VCaP (cell line): ENCODE measurements around the gene FBXO22.
"Not testable (repeated sequence)": the region's sequence is repeated elsewhere in the genome, so short reads cannot be mapped to it uniquely, and the experiment has no call there.

Experiments used
- H3K27ac ChIP-seq: fragments of 450-650 bp; 2 replicates; pipeline ENCODE4 v1.5.1; 2017
- TF ChIP-seq, protein P1 (sequence below): fragments of 450-650 bp; conservative IDR thresholded peaks from 2 replicates; pipeline ENCODE4 v1.5.1; 2017; ENCODE audit warnings: mild to moderate bottlenecking, moderate library complexity

The FBXO22 gene

GRCh38 chr15:75867449-75867848 lies 36.2 kb upstream of the FBXO22 start:
- H3K27ac ChIP-seq = no peak overlapping the region
- TF ChIP-seq, protein P1, sequence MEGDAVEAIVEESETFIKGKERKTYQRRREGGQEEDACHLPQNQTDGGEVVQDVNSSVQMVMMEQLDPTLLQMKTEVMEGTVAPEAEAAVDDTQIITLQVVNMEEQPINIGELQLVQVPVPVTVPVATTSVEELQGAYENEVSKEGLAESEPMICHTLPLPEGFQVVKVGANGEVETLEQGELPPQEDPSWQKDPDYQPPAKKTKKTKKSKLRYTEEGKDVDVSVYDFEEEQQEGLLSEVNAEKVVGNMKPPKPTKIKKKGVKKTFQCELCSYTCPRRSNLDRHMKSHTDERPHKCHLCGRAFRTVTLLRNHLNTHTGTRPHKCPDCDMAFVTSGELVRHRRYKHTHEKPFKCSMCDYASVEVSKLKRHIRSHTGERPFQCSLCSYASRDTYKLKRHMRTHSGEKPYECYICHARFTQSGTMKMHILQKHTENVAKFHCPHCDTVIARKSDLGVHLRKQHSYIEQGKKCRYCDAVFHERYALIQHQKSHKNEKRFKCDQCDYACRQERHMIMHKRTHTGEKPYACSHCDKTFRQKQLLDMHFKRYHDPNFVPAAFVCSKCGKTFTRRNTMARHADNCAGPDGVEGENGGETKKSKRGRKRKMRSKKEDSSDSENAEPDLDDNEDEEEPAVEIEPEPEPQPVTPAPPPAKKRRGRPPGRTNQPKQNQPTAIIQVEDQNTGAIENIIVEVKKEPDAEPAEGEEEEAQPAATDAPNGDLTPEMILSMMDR = no peak

DNA sequence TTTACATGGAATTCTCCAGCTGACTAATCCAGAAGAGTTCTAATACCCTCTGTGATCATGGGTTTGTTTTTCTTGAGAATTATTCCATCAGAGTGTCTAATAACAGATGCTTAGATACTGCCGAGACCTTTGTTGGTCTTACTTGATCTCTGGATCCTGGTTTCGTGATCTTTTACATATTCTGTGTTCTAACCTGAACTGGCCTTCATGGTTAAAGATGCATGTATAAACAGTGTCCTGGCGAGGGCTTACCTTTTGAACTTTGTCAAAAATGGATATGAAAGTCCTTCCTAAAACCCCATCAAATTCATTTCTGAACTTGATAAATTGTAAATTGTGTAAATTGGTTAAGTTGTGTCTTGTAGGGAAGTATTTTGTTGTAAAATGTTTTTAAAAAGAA lies 35.7 kb upstream of the FBXO22 start:
- TF ChIP-seq, protein P1 = no peak
- no peak overlapping the region for H3K27ac ChIP-seq

GRCh38 chr15:75869446-75869845 lies 34.2 kb upstream of the FBXO22 start:
- TF ChIP-seq, protein P1 = no peak

GRCh38 chr15:75871589-75871988 lies 32.1 kb upstream of the FBXO22 start:
- H3K27ac ChIP-seq = not testable (repeated sequence)

More at GRCh38 chr15:75869446-75869845, 34.2 kb upstream of the FBXO22 start:
- H3K27ac ChIP-seq = no peak overlapping the region

DNA sequence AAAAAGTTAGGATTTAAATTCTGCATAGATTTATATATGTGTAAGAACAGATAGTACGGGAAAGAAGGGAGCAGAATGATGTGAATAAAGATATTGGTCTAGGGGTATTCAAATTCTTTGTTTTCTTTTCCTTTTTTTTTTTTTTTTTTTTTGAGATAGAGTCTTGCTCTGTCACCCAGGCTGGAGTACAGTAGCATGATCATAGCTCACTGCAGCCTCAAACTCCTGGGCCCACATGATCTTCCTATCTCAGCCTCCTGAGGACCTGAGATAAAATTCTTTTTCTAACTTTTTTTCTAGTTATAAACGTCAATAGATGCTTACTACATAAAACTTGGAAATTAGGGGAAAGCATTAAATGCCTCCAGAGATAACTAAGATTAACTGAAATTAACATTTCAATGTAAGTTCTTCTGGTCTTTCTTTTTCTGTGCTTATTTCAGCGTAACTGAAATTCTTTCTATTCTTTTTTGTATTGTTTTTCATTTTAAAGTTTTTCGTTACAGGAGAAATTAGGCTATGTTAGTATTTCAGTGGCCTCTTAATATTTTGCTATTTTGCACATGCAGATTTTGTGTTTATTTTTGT lies 31.2 kb upstream of the FBXO22 start:
- TF ChIP-seq, protein P1 = no peak
- H3K27ac ChIP-seq = no peak overlapping the region

GRCh38 chr15:75884041-75884440 lies 19.6 kb upstream of the FBXO22 start:
- no peak overlapping the region for H3K27ac ChIP-seq
- TF ChIP-seq, protein P1 = no peak

DNA sequence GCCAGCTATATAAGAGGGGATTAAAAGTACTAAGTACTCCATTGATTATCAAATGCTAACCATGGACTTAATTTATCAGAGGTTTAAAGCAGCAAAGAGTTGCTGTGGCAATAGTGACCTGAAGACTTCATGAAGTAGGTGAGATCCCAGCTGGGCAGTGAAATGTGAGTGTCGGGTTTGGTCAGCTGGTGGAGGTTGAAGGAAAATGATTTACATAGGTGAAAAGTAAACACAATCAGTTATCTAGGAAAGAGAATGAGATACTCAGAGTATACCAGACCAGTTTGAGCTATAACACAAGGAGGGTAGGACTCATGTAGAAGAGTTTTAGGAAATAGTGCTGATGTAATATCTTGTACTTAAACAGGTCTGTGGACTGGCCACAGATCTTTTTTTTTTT lies 16.5 kb upstream of the FBXO22 start:
- TF ChIP-seq, protein P1 = no peak
- no peak overlapping the region for H3K27ac ChIP-seq

DNA sequence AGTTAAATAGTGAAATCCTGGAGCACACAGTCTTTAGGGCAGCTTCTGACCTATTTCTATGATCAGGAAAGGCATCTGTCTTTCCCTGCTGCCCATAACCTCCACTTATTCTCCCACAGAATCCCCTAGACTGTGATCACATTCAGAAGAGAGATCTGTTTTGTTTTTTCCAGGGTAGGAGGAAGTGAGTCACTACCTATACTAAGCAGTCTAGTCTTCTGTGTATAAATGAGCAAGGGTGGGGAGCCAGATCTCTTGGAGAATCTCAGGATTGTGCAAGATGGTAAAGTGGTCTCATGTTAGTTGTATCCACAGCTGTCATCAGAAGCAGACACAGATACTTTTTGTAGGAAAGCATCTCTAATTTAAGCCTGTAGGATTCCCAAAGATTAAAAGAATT lies 11.8 kb upstream of the FBXO22 start:
- H3K27ac ChIP-seq = no peak overlapping the region
- TF ChIP-seq, protein P1 = no peak
